GM12874 (cell line): Measurements from ENCODE around the gene FRMD4B.

Experiments
- TF ChIP-seq, protein P1 (sequence below): IDR thresholded peaks from 2 replicates; pipeline ENCODE4 v1.5.1; 2011; ENCODE audit warnings: low read depth, mild to moderate bottlenecking, control low read depth, low read length, moderate library complexity; ENCODE audit not compliant: insufficient read depth

FRMD4B gene

DNA sequence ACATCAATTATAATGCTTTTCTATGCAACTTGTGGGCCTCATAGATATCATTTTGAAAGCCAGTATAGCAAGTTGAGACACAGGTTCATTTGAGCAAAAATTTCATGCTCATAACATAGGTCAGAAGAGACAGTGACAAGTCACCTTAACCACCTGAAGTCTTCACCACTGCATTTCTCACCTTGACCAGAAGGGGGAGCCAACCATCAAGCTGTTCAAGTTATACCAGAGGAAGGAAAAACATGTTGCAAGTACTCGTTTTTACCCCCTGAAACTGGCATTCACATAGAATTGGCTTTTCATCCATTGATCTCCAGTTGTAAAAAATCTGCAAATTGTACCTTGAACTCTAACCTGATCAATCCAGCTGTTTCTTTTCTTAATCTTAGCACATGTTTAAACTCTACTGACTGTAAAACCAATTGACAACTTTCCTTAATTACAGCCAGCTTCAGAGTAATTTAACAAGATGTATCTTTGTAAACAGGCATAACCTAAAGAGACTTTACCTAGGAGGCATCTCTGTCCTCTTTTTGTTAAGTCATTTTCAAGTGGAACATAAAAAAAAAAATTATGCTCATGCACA, 264.9 kb downstream of the FRMD4B start:
- TF ChIP-seq, protein P1, sequence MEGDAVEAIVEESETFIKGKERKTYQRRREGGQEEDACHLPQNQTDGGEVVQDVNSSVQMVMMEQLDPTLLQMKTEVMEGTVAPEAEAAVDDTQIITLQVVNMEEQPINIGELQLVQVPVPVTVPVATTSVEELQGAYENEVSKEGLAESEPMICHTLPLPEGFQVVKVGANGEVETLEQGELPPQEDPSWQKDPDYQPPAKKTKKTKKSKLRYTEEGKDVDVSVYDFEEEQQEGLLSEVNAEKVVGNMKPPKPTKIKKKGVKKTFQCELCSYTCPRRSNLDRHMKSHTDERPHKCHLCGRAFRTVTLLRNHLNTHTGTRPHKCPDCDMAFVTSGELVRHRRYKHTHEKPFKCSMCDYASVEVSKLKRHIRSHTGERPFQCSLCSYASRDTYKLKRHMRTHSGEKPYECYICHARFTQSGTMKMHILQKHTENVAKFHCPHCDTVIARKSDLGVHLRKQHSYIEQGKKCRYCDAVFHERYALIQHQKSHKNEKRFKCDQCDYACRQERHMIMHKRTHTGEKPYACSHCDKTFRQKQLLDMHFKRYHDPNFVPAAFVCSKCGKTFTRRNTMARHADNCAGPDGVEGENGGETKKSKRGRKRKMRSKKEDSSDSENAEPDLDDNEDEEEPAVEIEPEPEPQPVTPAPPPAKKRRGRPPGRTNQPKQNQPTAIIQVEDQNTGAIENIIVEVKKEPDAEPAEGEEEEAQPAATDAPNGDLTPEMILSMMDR = peak; percentile 84; the same call in 1 of the 2 replicates
